PC-3 (cell line): Measurements from ENCODE around the gene CMTM7.

ENCODE experiments used
- EZH2 ChIP-seq: fragments of 300-600 bp; sonication (generic); IDR thresholded peaks from one replicate; pipeline ENCODE4 v1.6.1; 2017; ENCODE audit warnings: antibody characterized with exemption, mild to moderate bottlenecking, low read length; ENCODE audit not compliant: unreplicated experiment
- EZH2phosphoT487 ChIP-seq: fragments of 300-600 bp; sonication (generic); IDR thresholded peaks from 2 replicates; pipeline ENCODE4 v1.6.1; 2018; ENCODE audit warnings: mild to moderate bottlenecking, antibody characterized with exemption, low read length, borderline replicate concordance
- TF ChIP-seq, protein P1 (sequence below): fragments of 300-600 bp; sonication (generic); conservative IDR thresholded peaks from 2 replicates; pipeline ENCODE4 v1.5.1; 2017; ENCODE audit warnings: antibody characterized with exemption, low read depth, mild to moderate bottlenecking, low read length

DNA sequence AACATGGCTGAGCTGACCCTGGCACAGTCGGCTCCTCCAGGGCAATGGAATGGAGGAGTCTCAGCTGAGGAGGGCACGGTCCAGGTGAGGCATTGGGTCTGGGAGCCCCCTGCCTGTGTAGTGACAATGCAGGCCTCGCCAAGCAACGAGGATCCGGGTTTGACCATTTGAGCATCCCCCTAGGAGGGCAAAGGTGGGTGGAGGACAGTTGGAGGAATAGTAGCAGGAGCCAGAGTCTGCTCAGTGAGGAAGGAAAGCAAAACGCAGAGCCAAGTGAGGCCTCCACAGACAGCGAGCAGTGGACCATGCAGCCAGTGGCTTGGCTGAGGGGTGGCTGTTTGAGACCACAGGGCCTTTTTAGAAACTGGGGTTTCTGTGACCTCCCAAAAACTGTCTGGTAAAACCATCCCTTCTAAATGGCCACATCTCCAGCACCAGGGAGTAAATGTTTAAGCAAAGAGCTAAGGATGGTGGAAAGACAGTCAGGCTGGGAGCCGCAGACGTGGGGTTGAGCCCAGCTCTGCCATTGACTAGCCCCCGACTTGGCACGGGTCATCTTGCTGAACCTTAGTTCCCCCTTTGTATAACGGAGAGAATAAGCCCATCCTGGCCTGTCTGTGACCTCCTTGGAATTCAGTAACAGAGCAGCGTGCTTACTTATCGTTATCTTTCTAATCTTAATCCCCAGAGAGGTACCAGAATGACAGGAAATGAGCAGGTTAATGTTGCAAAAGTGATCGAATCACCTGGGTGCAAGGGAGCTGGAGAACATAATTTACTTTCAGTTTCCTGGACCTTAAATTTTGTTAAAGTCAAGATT lies 64.2 kb downstream of the CMTM7 start:
- TF ChIP-seq, protein P1, sequence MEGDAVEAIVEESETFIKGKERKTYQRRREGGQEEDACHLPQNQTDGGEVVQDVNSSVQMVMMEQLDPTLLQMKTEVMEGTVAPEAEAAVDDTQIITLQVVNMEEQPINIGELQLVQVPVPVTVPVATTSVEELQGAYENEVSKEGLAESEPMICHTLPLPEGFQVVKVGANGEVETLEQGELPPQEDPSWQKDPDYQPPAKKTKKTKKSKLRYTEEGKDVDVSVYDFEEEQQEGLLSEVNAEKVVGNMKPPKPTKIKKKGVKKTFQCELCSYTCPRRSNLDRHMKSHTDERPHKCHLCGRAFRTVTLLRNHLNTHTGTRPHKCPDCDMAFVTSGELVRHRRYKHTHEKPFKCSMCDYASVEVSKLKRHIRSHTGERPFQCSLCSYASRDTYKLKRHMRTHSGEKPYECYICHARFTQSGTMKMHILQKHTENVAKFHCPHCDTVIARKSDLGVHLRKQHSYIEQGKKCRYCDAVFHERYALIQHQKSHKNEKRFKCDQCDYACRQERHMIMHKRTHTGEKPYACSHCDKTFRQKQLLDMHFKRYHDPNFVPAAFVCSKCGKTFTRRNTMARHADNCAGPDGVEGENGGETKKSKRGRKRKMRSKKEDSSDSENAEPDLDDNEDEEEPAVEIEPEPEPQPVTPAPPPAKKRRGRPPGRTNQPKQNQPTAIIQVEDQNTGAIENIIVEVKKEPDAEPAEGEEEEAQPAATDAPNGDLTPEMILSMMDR = no peak
- TF ChIP-seq EZH2 = no peak
- TF ChIP-seq EZH2phosphoT487 = no peak
